ENCODE measurements around the gene TMEM154.

TMEM154 gene, protein sequence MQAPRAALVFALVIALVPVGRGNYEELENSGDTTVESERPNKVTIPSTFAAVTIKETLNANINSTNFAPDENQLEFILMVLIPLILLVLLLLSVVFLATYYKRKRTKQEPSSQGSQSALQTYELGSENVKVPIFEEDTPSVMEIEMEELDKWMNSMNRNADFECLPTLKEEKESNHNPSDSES

GRCh38 chr4:152679414-152680281 is at the start of gene TMEM154:
TMEM154 (minus strand) TSS chr4:152679997; CDS start chr4:152679933, 64 bp downstream.
- no peak for DNase-seq (ENCODE audit: low spot score)

GRCh38 chr4:152729466-152729865 is 49.7 kb upstream of the TMEM154 start:
- no peak for DNase-seq (ENCODE audit: low spot score)

GRCh38 chr4:152728343-152728742 is 48.5 kb upstream of the TMEM154 start:
- DNase-seq (ENCODE audit: low spot score) = no peak

DNA sequence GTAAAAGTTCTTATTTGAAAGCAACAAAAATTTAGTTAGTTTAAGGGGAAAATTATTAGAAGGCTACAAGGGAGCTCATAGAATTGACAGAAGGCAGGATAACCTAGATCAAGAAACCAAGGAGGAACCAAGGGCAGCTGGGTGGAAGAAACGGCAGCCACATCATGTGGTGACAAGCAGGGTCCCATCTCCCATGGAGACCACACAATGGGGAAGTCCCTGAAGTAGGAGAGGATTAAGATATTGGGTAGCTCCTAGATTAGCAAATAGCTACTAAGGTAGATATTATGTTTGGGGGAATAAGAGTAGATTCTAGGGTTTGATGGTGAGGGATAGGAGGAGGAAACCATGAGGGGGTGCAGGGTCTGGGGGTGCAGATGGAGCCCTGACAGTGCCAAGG is 48.0 kb upstream of the TMEM154 start:
- no peak for DNase-seq (ENCODE audit: low spot score)

DNA sequence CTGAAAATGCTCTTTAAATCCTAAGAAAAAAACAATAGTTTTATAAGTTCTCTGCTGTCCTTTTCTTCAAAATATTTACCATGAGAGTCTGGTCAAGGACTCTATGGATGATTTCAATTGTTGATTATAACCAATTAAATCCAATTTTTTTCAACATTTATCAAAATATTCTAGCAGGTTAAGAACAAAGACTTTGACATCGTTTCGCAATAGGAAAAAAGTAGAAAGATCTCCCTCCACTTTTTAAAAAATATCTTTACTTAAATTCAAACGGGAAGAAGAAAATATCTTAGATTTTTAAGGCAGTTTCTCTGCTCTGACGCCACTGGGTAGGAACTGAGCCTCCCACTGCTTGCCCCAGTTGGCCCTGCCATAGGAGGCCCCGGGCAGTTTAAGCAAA is 44.7 kb upstream of the TMEM154 start:
- no peak for DNase-seq (ENCODE audit: low spot score)

- DNase-seq (ENCODE audit: low spot score) = no peak
Observed at GRCh38 chr4:152723236-152723635, 43.4 kb upstream of the TMEM154 start.

DNA sequence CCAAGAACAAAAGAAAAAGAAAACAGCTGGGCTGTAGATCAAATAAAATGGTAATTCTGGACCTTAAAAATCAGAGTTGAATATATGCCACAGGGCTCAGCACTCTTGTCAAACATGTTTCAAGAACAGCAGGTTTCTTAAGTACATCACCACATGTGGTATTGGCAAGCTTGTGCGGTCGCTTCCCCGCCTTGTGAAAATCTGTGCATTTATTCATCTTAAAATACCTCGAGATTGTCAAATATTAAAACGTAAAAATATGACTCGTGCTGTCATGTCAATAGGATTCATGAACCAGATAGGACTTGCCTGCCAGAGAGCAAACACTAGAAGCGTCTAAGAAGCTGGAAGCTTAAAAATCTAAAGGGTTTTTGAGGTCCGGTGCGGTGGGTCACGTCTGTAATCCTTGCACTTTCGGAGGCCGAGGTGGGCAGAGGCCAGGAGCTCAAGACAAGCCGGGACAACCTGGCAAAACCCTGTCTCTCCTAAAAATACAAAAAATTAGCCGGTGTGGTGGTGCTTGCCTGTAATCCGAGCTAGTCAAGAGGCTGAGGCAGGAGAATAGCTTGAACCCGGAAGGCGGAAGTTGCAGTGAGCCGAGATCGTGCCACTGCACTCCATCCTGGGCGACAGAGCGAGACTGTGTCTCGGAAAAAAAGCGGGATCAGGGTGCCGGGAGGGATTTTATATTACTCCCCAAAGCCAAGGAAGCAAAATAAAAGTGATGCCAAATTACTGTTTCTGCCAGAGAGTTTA is 40.2 kb upstream of the TMEM154 start:
- DNase-seq (ENCODE audit: low spot score) = no peak

- DNase-seq (ENCODE audit: low spot score) = no peak
Observed at GRCh38 chr4:152719291-152719690, 39.5 kb upstream of the TMEM154 start.

- no peak for DNase-seq (ENCODE audit: low spot score)
Observed at GRCh38 chr4:152715076-152715475, 35.3 kb upstream of the TMEM154 start.

GRCh38 chr4:152713951-152714705 is 34.3 kb upstream of the TMEM154 start:
- no peak for DNase-seq (ENCODE audit: low spot score)

DNA sequence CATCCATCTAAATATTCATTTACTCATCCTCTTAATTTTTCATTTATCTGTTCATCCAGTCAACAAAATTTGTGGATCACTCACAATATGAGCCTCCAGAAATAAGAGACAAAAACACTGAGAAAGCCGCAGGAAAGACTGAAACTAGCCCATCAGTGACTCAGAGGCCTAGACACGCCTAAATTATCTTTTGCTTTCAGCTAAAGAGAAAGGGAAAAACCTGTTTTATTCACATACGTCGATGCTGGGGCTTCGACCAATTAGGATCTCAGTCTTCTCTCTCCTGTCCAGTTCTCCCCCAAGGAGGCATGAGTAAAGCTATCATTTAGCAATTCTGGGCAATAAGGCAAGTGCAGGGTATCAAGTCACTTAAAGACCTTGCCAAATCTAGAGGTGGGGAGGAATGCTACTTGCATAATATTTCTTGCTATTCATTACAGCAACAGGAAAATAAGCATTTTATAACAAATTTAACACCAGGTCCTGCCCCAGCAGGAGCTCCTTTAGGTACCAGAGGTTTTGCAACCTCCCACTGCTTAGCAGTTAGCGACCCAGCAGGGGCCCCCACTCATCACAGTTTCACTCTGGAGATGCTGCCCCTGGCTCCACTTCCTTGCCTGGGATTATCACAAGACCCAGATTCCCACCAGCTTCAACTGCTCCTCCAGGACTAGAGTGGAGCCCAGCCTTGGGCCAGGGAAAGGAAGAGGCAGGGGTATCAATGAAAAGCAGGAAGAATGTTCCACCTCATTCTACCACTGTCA is 30.1 kb upstream of the TMEM154 start:
- DNase-seq (ENCODE audit: low spot score) = no peak

DNA sequence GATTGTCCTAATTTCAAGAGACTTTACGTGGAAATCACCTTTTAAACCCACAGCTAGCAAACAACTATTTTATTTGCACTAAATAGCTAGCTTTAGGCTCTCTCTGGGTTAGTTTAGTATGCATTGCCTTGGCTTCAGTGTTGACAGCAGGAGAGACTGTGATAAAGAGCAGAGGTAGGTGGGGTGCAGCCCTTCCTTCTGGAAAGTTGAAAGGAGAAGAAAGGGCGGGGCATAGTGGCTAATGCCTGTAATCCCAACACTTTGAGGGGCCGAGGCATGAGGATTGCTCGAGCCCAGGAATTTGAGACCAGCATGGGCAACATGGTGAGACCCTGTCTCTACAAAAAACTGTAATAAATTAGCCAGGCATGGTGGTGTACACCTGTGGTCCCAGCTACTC is 29.0 kb upstream of the TMEM154 start:
- no peak for DNase-seq (ENCODE audit: low spot score)

DNA sequence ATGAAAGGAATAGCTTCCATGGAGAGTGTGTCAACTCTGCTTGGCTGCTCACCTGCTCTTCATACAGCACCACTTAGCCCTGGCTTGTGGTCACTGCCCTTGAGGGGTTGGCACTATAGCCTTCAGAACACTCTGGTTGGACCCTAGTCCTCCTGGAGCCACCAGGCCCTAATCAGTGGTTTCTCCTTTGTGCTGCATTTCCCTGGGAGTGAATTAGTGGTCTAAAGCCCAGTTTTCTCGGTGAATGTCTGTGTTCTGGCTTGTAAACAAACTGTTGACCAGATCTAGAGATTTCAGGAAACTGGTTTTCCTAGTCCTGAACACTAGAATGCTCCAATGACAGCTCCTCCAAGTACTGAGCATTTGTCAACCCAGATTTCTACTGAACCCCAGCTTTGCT is 28.6 kb upstream of the TMEM154 start:
- no peak for DNase-seq (ENCODE audit: low spot score)

GRCh38 chr4:152707632-152708031 is 27.8 kb upstream of the TMEM154 start:
- no peak for DNase-seq (ENCODE audit: low spot score)

DNA sequence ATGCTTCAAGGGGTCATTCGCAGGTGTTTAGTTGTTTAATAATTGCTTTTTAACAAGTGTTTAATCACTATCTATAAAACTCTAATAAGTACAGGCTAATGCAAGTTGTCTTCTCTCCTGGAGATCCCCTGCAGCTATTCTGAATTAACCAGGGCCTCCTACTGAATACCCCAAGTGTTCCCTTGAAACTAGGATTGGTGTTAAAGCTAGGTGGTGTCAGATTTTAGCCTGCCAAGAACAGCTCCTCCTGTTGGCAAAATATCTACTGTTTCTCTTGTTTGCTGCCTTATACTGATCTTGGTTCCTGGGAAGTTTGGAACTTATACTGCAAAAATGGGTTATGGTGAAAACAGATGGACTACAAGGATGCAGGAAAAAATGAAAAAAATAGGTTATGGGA is 26.1 kb upstream of the TMEM154 start:
- DNase-seq (ENCODE audit: low spot score) = no peak

DNA sequence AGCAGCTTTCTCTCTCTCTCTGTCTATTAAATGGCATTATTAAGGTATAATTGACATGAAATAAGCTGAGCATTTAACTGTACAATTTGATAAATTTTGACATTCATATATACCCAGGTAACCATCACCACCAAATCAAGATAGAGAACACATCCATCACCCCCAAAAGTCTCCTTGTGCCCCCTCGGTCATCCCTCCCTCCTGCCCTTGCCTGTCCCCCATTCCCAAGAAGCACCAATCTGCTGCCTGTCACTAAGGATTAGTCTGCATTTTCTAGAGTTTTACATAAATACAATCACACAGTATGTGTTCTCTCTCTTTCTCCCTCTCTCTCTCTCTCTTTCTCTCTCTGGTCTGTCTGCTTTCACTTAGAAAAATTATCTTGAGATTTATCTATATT is 25.0 kb upstream of the TMEM154 start:
- no peak for DNase-seq (ENCODE audit: low spot score)

GRCh38 chr4:152700151-152700550 is 20.4 kb upstream of the TMEM154 start:
- DNase-seq (ENCODE audit: low spot score) = no peak

DNA sequence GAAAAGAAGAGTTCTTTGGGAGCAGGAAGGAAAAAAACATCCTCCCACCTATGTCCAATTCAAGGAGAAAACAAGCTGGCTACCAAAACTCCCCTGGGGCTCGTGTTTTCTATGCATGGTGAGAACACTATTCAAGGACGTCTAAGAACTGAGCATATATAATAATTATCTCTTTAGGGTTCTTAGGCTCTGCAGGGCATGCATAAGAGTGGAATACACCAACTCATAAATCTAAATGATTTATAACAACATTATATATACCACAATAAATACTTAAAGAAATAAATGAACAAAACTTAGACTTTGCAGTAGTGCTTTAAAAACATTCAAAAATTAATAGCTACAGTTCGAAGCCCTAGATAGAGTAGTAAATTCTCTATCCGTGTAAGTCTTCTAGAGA is 19.5 kb upstream of the TMEM154 start:
- no peak for DNase-seq (ENCODE audit: low spot score)

- no peak for DNase-seq (ENCODE audit: low spot score)
Observed at GRCh38 chr4:152698089-152698499, 18.3 kb upstream of the TMEM154 start.

DNA sequence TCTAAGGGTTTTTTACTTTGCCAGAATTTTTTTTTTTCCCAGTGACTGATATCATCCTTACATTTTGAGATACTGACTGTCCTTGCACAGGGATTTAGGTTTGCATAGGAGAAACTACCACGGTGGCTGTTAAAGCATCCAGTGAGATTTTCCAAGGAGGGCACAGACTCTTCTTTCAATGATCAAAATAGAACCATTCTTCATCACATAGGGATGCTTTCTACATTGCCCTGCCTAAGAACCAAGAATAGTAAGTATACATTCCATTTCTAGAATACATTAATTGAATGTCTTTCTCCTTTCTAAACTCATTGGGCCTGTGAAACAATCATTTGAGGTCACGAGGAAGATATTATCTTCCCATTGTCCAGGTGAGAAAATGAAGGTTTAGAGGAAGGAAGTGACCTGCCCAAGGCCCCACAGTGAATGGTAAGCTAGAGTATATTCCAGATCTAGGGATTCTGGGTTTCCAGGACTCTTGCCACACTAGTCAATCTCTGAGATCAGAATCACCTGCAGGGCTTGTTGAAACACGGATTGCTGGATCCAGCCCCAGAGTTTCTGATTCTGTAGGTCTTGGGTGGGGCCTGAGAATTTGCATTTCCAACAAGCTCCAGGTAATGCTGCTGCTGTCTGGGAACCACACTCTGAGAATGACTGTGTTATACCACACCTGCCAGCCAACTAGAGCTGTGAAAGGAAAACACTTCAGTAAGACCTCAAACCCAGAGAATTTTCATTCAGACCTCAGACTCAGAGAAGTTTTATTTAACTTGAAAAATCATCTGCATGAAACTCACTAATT is 17.7 kb upstream of the TMEM154 start:
- DNase-seq (ENCODE audit: low spot score) = no peak
